ENCODE measurements around the gene VPS54.

Gene VPS54

GRCh38 chr2:64019083-64019974, at the start of gene VPS54:
Gene VPS54 (minus strand): TSS chr2:64019428. CDS start chr2:63983999, 35,429 bp downstream.
- peak; percentile 39 to 64 for DNase-seq

GRCh38 chr2:64067326-64067725, 48.1 kb upstream of the VPS54 start:
- no peak for DNase-seq

- DNase-seq: no peak
Measured at GRCh38 chr2:64065516-64065915, 46.3 kb upstream of the VPS54 start.

- DNase-seq: no peak
Measured at GRCh38 chr2:64063924-64064331, 44.7 kb upstream of the VPS54 start.

GRCh38 chr2:64063454-64063853, 44.2 kb upstream of the VPS54 start:
- no peak for DNase-seq

- no peak for DNase-seq
Measured at GRCh38 chr2:64062840-64063239, 43.6 kb upstream of the VPS54 start.

GRCh38 chr2:64059270-64059669, 40.0 kb upstream of the VPS54 start:
- no peak for DNase-seq

GRCh38 chr2:64056021-64056420, 36.8 kb upstream of the VPS54 start:
- no peak for DNase-seq

GRCh38 chr2:64054161-64054915, 35.1 kb upstream of the VPS54 start:
- DNase-seq: no peak

GRCh38 chr2:64052463-64053241, 33.4 kb upstream of the VPS54 start:
- peak; percentile 17 to 22 for DNase-seq

GRCh38 chr2:64049633-64050220, 30.5 kb upstream of the VPS54 start:
- DNase-seq: peak; percentile 79 to 83

GRCh38 chr2:64045938-64046337, 26.7 kb upstream of the VPS54 start:
- DNase-seq: no peak

GRCh38 chr2:64040161-64040560, 20.9 kb upstream of the VPS54 start:
- no peak for DNase-seq

GRCh38 chr2:64036034-64036705, 16.9 kb upstream of the VPS54 start:
- DNase-seq: peak in 1 of 2 donors; percentile 66

- peak in 1 of 2 donors; percentile 50 for DNase-seq
Measured at GRCh38 chr2:64035072-64035942, 16.1 kb upstream of the VPS54 start.

- DNase-seq: no peak
Measured at GRCh38 chr2:64029116-64029665, 10.0 kb upstream of the VPS54 start.

- peak in 1 of 2 donors; percentile 46 for DNase-seq
Measured at GRCh38 chr2:64025741-64026140, 6.5 kb upstream of the VPS54 start.

GRCh38 chr2:64024259-64024949, 5.2 kb upstream of the VPS54 start:
- DNase-seq: no peak

GRCh38 chr2:64023485-64024258, 4.4 kb upstream of the VPS54 start:
- no peak for DNase-seq

Data from CD4-positive, alpha-beta T cell treated with Interleukin-4 for 1 hour (primary cell).